Cardiac septum (tissue), 1 donor: ENCODE measurements around the gene LRRC72. TPM values are rescaled to one million over a fixed set of nuclear protein-coding genes. Genes with fewer than 3 reads are reported as not detected.
"Not testable (repeated sequence)": the region's sequence is repeated elsewhere in the genome, so short reads cannot be mapped to it uniquely, and the experiment has no call there.

Experiments
- DNase-seq: peaks from one replicate; pipeline ENCODE4 v3.0.0-alpha.2; 2020; ENCODE audit warnings: low spot score
- intact Hi-C: fragments of 100-400 bp; cut with DNase I; formaldehyde crosslinking; loops from one replicate; pipeline ENCODE4 v1.14.0; 2022
- total RNA-seq: library from RNA; stranded (reverse); fragmentation: NEBNext Ultra II Directional; extraction: Animal tissue kit (Norgen Biotek cat#: 25700); gene quantifications from one replicate; pipeline ENCODE4 v1.2.1, GENCODE V29; 2021
- donor health status: DM: no; HTN: no; CAD: no.

LRRC72 gene
- total RNA-seq, 1 donor from 2014 or later = not detected

DNA sequence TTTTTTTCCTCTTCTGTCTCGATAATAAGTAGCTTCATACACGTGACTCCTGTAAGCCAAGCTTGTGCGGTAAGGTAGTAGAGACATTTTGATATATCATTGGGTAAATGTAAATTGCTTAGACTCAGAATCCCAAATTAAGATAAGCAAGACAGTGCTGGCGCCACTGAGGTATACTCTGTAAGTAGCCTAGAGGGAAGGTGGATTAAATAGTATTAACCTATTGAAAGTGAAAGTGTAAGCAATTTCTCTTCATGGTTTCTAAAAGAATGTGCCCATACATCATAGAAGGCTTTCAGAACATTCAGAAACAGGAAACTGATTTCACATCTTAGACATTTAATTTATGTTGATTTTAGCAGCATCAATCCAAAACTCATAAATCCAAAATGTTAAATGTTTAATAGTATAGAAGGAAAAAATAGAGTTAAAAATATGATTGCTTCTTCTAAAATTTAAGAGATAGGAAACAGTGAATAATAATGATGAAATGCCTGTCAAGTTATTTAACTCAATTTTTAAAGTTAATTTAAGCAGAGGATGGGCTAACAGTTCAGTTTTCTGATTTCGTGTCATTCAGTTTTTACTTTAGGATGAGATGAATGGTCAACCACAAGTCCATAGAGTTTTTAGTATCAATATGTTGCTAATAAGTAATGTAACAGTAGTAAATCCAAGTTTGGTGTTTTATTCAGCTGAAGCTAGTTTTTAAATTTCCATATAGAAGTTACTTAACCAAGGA is 36.8 kb downstream of the LRRC72 start:
- no peak for DNase-seq
- intact Hi-C loops = loop anchor here (2.0 to 5.0 kb wide), 4 partner anchors 131 to 485 kb away; no protein-coding TSS in a partner anchor

DNA sequence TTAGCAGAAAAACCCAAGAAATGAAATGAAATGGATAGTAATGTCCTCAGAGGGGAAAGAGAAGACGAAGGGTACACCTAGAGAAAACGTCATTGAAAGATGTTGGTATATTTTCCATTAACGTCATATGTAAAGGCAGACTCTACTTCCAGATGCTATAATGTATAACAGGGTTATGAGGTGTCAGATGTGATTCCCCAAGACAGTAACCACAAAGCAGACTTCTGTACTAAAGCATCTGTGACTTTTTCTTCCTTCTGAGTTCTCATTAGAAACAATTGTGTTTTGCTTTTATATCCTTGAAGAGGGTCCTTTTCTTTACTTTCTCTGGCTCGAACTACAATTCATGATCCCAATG is 37.4 kb downstream of the LRRC72 start:
- intact Hi-C loops = loop anchor here (2.0 to 5.0 kb wide), 4 partner anchors 132 to 485 kb away; no protein-coding TSS in a partner anchor
- DNase-seq = no peak

DNA sequence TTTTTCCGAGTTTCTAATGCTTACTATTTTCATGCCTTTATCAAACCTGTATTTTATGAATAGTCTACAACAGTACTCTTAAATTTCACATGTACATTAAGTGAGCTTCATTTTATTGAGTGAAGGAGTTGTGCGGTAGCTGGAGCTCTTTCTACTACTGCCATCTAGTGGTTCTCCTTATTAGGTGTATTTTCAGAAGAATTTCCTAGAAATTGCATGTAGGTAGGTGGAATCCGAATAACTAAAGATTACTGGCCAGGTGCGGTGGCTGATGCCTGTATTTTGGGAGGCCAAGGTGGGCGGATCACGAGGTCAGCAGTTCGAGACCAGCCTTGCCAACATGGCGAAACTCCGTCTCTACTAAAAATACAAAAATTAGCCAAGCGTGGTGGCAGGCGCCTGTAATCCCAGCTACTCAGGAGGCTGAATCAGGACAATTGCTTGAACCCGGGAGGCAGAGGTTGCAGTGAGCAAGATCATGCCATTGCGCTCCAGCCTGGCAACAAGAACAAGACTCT is 38.3 kb downstream of the LRRC72 start:
- no peak for DNase-seq
- intact Hi-C loops = loop anchor here (2.0 to 5.0 kb wide), 4 partner anchors 133 to 486 kb away; no protein-coding TSS in a partner anchor

DNA sequence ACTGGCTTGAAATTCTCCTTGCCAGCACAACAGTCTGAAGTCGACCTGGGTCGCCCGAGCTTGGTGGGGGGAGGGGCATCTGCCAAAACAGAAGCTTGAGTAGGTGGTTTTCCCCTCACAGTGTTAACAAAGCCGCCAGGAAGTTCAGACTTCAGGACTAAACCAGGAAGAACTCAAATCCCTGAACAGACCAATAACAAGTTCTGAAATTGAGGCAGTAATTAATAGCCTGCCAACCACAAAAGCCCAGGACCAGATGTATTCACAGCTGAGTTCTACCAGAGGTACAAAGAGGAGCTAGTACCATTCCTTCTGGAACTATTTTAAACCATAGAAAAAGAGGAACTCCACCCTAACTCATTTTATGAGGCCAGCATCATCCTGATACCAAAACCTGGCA is 45.3 kb downstream of the LRRC72 start:
- intact Hi-C loops = no loop called here
- no peak for DNase-seq

DNA sequence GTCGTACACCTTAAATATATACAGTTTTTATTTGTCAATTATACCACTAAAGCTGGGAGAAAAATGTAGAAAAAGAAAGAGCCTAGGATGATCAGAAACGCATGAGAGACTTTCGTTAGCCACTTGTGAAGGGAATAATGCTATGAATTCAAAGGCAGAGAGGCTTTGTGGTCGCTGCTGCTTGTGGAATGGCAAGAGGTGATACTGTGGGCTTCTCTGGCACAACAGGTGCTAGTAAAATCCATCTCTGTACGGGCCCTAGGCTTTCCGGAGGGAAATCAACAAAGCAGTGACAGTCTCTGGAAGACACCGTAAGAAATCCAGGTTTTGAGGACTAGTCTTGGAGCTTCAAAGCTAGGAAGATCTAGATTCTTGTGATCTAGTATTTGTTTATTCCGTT is 52.6 kb downstream of the LRRC72 start:
- intact Hi-C loops = no loop called here
- no peak for DNase-seq

DNA sequence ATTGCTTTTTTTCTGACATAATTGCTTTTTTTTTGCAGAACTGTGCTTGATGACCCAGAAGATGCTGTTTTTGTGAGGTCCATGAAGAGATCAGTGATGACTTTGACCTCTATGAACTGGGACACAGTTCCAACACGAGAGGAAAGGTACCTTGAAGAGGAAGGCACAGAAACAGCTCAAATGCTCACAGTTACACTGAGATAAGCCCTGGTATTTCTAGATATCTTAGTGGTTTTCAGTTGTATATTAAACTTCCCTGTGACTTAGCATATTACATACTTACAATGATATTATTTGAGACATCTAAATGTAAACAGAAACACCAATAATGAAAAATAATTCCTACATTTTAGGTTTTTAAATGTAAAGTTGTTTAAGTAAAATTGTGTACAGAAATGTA is 54.7 kb downstream of the LRRC72 start:
- no peak for DNase-seq
- intact Hi-C loops = no loop called here

DNA sequence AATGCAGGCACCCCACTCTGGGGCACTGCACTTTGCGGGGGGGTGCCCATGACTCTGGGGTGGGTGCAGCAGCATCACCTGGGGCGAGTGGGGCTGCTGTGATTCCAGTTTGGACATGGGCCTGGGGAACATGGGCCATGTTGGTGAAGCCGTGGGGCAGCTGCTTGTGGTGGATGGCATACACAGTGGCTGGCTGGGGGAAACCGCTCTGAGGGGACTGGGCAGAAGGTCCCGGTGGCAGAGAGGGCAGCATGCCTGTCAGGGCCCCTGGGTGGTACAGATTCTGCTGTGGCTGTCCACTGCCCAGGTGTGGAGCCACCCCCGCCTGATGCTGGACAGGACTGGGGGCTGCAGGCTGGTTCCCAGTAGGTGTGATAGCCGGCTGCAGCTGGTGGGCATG is 57.2 kb downstream of the LRRC72 start:
- intact Hi-C loops = no loop called here
- DNase-seq = no peak

DNA sequence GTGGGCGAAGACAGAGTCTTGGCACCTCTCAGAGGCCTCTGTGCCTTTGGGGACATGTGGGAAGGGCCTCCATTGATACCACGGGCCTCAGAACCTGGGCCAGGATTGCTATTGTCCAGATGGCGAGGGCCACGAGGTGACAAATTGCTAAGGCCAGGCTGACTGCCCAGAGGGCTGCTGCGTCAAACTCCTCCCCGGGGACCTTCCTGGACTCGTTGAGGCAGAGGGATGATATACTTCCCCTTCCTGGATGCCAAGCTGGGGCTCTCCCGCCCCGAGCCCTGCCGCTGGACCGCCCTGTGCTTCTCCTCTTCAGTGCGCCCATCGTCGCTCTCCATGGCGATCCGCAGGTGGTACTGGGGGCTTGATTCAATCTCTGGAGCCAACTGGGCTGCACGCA is 58.9 kb downstream of the LRRC72 start:
- intact Hi-C loops = no loop called here
- no peak for DNase-seq

DNA sequence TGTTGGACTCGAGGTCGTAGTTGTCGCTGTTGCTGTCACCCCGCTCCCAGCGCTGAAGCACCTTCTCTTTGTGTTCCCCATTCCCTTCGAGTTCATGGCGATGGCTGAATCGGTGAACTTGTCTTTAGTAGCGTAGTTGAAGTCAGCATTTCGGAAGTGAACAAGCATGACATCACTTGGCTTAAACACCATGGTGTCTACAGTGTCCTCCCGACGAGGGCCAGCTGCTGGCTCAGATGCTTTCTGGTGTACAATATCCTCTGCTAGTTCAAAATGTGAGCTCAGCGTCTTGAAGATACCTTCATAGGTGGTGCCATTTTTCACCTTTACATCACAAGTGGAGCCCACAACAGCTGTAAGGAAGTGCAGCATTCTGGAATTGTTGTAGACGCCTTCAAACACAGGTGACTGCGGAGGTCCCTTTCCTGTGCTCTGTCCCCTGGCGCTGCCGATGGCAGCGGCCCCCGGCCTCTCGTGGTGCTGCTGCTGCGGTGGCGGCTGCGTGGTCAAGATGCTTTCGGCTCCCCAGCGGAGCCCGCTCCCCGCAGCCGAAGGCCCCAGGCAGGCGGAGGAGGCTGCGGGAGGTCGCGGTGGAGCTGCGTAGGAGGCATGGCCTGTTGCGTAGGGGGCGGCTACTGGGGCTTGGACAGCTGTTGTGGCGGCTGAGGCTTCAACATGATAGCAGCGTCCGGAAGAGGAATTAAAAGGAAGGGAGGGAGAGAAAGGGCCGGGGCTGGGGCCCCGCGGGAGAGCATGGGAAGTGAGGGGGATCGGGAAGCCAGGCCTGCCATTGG is 59.7 kb downstream of the LRRC72 start:
- intact Hi-C loops = no loop called here
- DNase-seq = no peak

DNA sequence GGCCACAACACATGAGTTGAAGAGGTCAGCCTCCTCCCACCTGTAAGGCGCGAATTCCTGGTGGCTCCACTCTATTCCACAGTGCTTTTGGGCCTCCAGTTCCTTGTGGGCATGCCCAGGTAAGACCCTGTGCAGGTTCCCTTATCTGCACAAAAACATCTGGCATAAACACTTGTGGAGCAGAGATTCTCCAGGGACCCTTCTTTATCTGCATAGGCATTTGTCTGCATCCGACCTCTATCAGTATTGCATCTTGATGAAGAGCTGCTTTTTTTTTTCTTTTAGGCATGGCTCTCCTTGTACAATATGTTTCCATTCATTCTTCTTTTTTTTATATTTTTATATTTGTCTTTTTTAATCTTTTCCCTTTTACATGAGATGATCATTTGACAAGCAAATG is 60.5 kb downstream of the LRRC72 start:
- intact Hi-C loops = no loop called here

DNA sequence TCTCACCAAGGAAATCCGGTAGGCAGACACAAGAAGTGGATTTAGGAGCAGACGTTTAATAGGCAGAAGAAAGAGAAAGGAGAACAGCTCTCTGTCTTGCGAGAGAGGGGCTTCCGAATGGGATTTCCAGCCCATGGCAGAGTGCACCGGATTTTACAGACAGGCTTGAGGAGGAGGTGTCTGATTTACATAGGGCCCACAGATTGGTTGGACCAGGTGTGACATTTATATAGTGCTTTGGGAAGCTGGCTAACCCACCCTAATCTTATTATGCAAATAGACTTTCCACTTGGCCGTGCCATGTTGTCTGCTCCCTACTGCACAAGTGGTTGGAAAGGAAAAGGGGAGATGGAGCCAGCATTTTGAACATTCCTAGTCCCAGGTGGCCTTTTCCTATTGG is 61.2 kb downstream of the LRRC72 start:
- intact Hi-C loops = no loop called here
- no peak for DNase-seq

More for the DNA sequence above, 60.5 kb downstream of the LRRC72 start:
- DNase-seq = no peak

DNA sequence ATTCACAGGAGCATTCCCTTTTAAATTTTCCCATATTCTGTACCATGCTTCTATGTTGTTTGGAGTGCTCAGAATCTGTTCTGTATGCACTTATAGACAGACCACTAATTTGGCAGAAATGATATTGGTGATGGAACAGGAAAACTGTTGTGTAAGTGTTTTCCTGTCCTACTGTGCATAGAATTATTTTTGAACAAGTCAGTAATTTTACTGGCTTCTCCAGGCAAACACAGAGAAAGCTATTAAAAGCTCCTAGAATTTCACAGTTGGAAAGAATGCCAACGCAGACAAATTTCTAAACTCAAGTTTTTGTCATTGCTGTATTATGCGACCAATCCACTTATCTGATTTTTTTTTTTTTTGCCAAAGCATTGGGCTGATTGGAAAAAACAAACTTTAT is 63.3 kb downstream of the LRRC72 start:
- intact Hi-C loops = no loop called here
- DNase-seq = no peak

DNA sequence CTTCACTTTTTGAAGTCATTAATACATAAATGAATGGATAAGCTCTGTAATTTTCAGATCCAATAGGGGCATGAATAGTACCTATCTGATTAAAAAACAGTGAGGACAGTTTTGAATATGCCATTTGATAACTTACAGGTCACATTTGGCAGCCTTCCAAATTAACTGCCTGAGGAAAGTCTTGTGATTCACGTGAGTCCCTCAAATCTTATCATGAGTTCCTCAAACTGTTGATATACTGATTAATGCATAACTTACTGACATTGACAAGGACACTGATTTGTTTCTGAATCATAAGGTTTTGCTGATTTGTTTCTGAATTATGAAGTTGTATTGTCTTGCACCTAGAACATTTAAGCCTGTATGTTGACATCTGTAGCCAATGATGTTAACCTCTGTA is 63.8 kb downstream of the LRRC72 start:
- intact Hi-C loops = no loop called here
- no peak for DNase-seq

DNA sequence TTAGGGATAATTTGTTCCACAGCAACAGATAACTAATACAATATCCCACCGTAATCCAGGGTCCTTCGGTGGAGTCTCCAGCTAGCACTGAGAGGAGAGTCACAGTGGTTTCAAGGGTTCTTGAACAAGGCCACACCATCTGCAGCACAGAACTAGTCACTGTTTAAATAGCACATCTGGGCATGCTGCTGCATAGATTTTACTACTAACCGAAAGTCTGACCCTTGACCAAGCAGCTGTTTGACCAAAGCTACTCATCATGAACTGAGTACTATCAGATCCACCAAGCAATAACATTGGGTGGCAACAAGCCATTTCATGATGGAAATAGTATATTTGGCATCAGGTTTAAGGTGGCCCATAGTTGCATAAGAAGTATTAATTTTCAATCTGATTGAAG is 65.8 kb downstream of the LRRC72 start:
- intact Hi-C loops = no loop called here
- DNase-seq = no peak

DNA sequence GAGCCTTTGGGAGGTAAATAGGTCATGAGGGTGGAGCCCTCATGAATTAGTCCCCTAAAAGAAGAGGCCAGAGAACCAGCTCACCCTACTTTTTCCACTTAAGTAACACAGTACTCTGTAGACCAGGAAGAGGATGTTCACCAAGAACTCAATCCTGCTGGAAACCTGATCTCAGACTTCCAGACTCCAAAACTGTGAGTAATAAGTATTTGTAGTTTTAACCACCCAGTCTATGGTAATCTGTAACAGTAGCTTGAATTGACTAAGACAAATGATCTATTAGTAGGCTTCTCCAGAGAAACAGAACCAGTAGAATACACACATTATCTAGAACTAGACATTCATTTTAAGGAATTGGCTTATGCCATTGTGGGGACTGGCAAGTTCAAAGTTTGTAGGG is 67.4 kb downstream of the LRRC72 start:
- DNase-seq = no peak
- intact Hi-C loops = no loop called here

DNA sequence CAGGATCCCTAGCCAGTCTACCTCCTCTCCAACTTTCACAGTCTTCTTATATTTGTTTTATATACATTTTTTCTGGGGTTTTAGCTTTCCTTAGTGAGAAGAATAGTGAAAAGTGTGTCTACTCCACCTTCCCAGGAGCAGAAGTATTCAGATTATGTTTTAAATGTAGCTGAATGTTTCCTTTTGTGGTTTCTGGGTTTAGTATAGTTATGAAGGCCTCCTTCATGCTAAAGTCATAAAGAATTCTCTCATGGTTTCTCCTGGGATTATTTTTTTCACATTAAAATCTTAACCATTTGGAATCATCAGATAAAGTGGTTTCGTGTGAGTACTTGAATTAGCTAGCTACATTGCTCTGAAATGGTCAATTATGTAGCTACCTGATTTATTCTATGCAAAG is 68.1 kb downstream of the LRRC72 start:
- intact Hi-C loops = no loop called here
- no peak for DNase-seq

DNA sequence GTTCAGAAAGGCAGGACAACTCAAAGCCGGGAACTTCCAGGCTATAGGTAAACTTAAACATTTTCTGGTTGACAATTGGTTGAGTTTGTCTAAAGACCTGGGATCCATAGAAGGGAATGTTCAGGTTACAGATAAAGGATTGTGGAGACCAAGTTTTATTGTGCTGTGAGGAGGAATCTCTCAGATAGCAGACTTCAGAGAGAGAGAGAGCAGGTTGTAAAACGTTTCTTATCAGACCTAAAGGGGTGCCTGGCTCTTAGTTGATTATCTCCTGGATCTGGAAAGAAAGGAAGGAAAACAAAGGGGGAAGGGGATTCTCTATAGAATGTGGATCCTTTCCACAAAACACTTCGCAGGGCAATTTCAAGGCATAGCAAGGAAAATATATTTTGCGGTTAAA is 69.0 kb downstream of the LRRC72 start:
- intact Hi-C loops, DNase-seq: not testable (repeated sequence)

DNA sequence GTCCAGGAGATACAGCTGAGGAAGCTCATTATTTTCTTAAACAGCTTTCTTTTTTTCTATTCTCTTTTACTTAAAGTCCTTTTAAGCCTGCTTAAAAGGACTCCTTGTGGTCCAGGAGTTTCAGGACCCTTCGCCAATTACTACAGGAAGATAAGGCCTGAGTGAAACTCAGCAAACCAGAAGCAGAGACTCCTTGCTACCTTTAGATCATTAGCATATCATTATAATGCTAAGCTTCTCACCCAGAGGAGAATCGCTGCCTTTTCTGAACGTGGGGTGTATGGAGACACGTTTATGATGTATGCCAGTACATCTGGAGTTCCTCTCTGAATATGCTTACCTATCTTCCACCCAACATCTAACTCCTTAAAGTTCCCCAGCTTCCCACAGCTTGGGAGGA is 71.4 kb downstream of the LRRC72 start:
- intact Hi-C loops = no loop called here
- DNase-seq = no peak

DNA sequence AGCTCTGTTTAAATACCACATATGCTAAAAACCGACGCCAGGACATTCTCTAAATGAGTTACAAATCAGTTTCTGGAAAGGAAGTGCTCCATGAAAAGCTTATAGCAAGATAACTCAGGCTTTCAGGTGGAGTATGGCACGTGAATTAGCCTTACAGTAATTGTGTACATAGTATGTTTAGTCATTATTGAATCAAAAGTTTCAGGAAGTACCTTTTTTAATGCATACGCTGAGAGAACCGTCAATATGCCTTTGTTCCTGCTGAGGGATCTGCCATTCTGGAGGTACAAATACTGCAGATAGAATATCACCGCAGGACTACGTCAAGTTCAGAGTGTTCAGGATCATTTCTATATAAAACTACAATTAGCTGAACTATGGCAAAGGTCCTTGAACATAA is 73.2 kb downstream of the LRRC72 start:
- intact Hi-C loops = no loop called here
- no peak for DNase-seq

DNA sequence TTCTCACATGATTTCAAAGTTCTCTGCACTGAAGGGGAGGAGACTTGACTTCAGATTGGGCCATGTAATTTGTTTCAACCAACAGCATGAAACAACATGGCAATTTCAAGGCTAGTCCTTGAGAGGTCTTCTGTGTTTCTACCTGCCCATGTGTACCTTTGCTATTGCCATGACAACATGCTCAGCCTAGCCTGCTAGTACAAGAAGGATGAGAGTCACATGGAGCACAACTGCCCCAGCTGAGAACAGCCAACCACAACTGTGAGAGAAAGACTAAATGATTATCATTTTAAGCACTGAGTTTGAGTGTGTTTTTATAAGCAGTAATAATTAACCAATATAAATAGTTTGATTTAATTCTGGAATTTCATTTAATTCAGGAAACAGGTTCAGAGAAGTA is 77.0 kb downstream of the LRRC72 start:
- intact Hi-C loops = no loop called here
- DNase-seq = no peak

DNA sequence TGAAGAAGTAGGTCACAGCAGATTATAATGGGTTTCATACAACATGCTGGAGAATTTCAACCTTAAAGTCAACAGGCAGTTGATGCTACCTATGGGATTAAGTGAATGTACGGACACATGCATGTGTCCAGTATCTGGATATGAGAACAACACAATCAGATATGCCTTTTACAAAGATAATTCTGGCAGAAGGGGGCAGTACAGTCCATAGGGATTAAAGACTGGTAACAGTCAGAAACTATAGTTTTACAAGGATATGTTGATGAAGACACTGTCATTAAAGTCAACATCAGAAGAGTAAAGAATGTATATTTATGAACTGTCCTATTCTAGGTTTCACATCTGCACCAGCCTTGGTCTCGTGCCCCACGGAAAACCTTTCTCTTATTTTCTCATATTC is 77.4 kb downstream of the LRRC72 start:
- intact Hi-C loops = no loop called here

More for the DNA sequence above, 77.4 kb downstream of the LRRC72 start:
- no peak for DNase-seq
